Liver (tissue), 9 donors: ENCODE measurements around the gene PKD1. TPM values are rescaled to one million over a fixed set of nuclear protein-coding genes. Genes with fewer than 3 reads are reported as not detected.

Experiments
- DNase-seq: peaks from one replicate; pipeline ENCODE4 v3.0.0-alpha.2; 2017; ENCODE audit warnings: low spot score
- H3K27ac ChIP-seq, 2 donors: one replicate each; pipeline ENCODE4 v1.7.0; 2013; ENCODE audit warnings: inconsistent platforms in 2 of 2, low read length in 2 of 2, control low read depth in 1 of 2, low read depth in 1 of 2, mild to moderate bottlenecking in 1 of 2
- H3K27me3 ChIP-seq, 4 donors: one replicate each; pipeline versions ENCODE4 v1.6.1 to v1.7.0; 2013; ENCODE audit warnings: low read length in 3 of 4, inconsistent platforms in 1 of 4, mild to moderate bottlenecking in 1 of 4, moderate library complexity in 1 of 4; ENCODE audit not compliant: control insufficient read depth in 4 of 4, insufficient read depth in 4 of 4
- H3K36me3 ChIP-seq, 4 donors: one replicate each; pipeline versions ENCODE4 v1.6.1 to v1.7.0; 2013; ENCODE audit warnings: low read length in 3 of 4, mild to moderate bottlenecking in 3 of 4, low read depth in 1 of 4, moderate library complexity in 1 of 4; ENCODE audit not compliant: control insufficient read depth in 4 of 4, insufficient read depth in 3 of 4
- H3K4me1 ChIP-seq, 4 donors: one replicate each; pipeline versions ENCODE4 v1.6.1 to v1.7.0; 2013; ENCODE audit warnings: low read length in 3 of 4, mild to moderate bottlenecking in 3 of 4, moderate library complexity in 1 of 4; ENCODE audit not compliant: control insufficient read depth in 4 of 4, insufficient read depth in 4 of 4
- H3K4me3 ChIP-seq, 3 donors: one replicate each; pipeline versions ENCODE4 v1.6.1 to v1.7.0; 2013; ENCODE audit warnings: low read length in 3 of 3, control low read depth in 1 of 3, low read depth in 1 of 3, mild to moderate bottlenecking in 1 of 3
- H3K9ac ChIP-seq, 2 donors: one replicate each; pipeline ENCODE4 v1.7.0; 2013; ENCODE audit warnings: low read length in 2 of 2, mild to moderate bottlenecking in 2 of 2, moderate library complexity in 2 of 2, control low read depth in 1 of 2, low read depth in 1 of 2
- H3K9me3 ChIP-seq, 4 donors: one replicate each; pipeline versions ENCODE4 v1.6.1 to v1.7.0; 2013; ENCODE audit warnings: low read length in 3 of 4; ENCODE audit not compliant: control insufficient read depth in 4 of 4
- EGR1 ChIP-seq, 2 donors: IDR thresholded peaks; 2 replicates each; pipeline ENCODE4 v1.6.1; 2016 to 2018; ENCODE audit warnings: antibody characterized with exemption in 2 of 2, low read depth in 2 of 2
- FOXA1 ChIP-seq: IDR thresholded peaks from 2 replicates; pipeline ENCODE4 v1.6.1; 2016; ENCODE audit warnings: antibody characterized with exemption
- FOXA2 ChIP-seq: IDR thresholded peaks from 2 replicates; pipeline ENCODE4 v1.6.1; 2016; ENCODE audit warnings: antibody characterized with exemption
- GABPA ChIP-seq, 2 donors: IDR thresholded peaks in 1 of 2; conservative IDR thresholded peaks in 1 of 2; 2 replicates each; pipeline ENCODE4 v1.6.1; 2016; ENCODE audit warnings: antibody characterized with exemption in 2 of 2, mild to moderate bottlenecking in 1 of 2, moderate library complexity in 1 of 2
- HNF4A ChIP-seq, 2 donors: conservative IDR thresholded peaks; 2 replicates each; pipeline ENCODE4 v1.6.1; 2016; ENCODE audit warnings: antibody characterized with exemption in 2 of 2, mild to moderate bottlenecking in 2 of 2
- HNF4G ChIP-seq: IDR thresholded peaks from 2 replicates; pipeline ENCODE4 v1.6.1; 2016; ENCODE audit warnings: antibody characterized with exemption
- JUND ChIP-seq, 2 donors: IDR thresholded peaks; 2 replicates each; pipeline ENCODE4 v1.6.1; 2016; ENCODE audit warnings: antibody characterized with exemption in 2 of 2
- NR2F2 ChIP-seq: IDR thresholded peaks from 2 replicates; pipeline ENCODE4 v1.6.1; 2016; ENCODE audit warnings: antibody characterized with exemption
- RAD21 ChIP-seq, 2 donors: IDR thresholded peaks; 2 replicates each; pipeline ENCODE4 v1.6.1; 2016; ENCODE audit warnings: antibody characterized with exemption in 2 of 2, mild to moderate bottlenecking in 2 of 2
- RXRA ChIP-seq, 2 donors: IDR thresholded peaks; 2 replicates each; pipeline ENCODE4 v1.6.1; 2017 to 2018; ENCODE audit warnings: antibody characterized with exemption in 2 of 2, mild to moderate bottlenecking in 1 of 2
- SP1 ChIP-seq: IDR thresholded peaks from 2 replicates; pipeline ENCODE4 v1.6.1; 2018; ENCODE audit warnings: antibody characterized with exemption, mild to moderate bottlenecking
- TAF1 ChIP-seq: conservative IDR thresholded peaks from 2 replicates; pipeline ENCODE4 v1.6.1; 2016; ENCODE audit warnings: antibody characterized with exemption, mild to moderate bottlenecking
- YY1 ChIP-seq: IDR thresholded peaks from 2 replicates; pipeline ENCODE4 v1.6.1; 2016; ENCODE audit warnings: antibody characterized with exemption, mild to moderate bottlenecking
- WGBS: extraction: QIAGEN DNeasy Blood & Tissue Kit; methylation state at CpG from one replicate; pipeline ENCODE4 v1.1.7; 2013; 5-methylcytosine and 5-hydroxymethylcytosine counted together
- polyA plus RNA-seq, 2 donors: library from polyadenylated mRNA; stranded (reverse) in 1 of 2; unstranded in 1 of 2; fragments of 200-250 nt in 1 of 2; fragments of >200 nt in 1 of 2; fragmentation: Nextera tagmentation in 1 of 2; extraction: Ambion mirVana in 1 of 2; gene quantifications; one replicate each; pipeline versions ENCODE4 v1.2.1 to v1.2.3, GENCODE V29; 2013 to 2015
- total RNA-seq, 2 donors: library from RNA; depleted of rRNA; stranded (reverse); fragments of >200 nt; gene quantifications; one replicate each; pipeline ENCODE4 v1.2.3, GENCODE V29; 2014
- TF ChIP-seq, protein P1 (sequence below): IDR thresholded peaks from 2 replicates; pipeline ENCODE4 v1.6.1; 2016; ENCODE audit warnings: antibody characterized with exemption
- TF ChIP-seq, protein P2 (sequence below): fragments of 150-350 bp; IDR thresholded peaks from 2 replicates; pipeline ENCODE4 v1.5.1; 2017; ENCODE audit warnings: improper control_type of control experiment, low read depth, low read length; ENCODE audit not compliant: missing input control
- TF ChIP-seq, protein P3 (sequence below): IDR thresholded peaks from 2 replicates; pipeline ENCODE4 v1.6.1; 2016; ENCODE audit warnings: antibody characterized with exemption
- TF ChIP-seq, protein P4 (sequence below): IDR thresholded peaks from 2 replicates; pipeline ENCODE4 v1.6.1; 2016; ENCODE audit warnings: antibody characterized with exemption
- TF ChIP-seq, protein P5 (sequence below): IDR thresholded peaks from 2 replicates; pipeline ENCODE4 v1.6.1; 2016; ENCODE audit warnings: antibody characterized with exemption, mild to moderate bottlenecking
- donor health status: healthy.
- donor health status: healthy.
- donor health status: healthy.
- donor health status: healthy.
- donor health status: healthy.

PKD1 gene
- total and polyA plus RNA-seq, 4 donors: 8.0 to 58.4 (median 25.6) TPM

DNA sequence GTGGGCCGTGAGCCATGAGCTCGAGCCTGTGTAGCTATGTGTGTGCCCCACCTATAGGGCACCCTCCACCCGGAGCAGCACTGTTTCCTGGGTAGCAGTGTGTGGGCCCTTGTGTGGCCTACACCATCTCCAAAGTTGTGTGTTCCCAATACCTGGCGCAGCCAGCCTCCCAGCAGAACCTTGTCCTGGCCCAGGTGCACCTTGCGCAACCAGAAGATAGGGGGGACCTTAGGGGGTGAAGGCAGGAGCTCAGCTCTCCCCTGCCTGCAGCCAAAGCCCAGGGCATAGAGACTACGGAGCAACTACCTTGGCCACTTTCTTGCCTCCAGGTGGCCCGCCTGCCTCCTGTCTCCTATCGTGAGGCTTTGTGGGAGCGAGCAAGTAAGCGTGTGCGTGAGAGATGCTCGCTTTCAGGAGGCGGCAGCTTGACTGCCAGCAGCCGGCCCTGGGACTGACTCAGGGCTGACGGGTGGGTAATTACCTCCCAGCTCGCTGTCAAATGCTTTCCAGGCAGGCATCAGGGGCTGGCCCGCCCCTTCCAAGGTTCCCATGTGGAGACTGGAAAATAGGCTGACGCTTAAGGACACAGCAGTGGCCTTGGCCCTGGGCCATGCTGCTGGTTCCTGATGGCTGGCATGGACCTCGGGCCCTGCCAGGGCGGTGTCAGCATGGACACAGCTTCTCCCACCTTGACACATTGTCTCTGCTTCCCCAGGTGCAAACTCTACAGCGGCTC is 38.9 kb upstream of the PKD1 start:
- Histone ChIP-seq H3K27ac (no peak overlapping the region), H3K9me3 (no peaks in the 10 kb centered on the region), H3K4me1 (no peaks in the 10 kb centered on the region), H3K4me3 (no peak overlapping the region), H3K9ac (no peak overlapping the region), H3K27me3 (no peaks in the 10 kb centered on the region), H3K36me3 (peaks cover 12 to 64% (median 33%) of the 10 kb centered on the region in 4 donors)
- WGBS: 93% methylated on average over 21 of the region's 21 CpGs
- TF ChIP-seq, protein P1, sequence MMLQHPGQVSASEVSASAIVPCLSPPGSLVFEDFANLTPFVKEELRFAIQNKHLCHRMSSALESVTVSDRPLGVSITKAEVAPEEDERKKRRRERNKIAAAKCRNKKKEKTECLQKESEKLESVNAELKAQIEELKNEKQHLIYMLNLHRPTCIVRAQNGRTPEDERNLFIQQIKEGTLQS: no peak
- TF ChIP-seq HNF4A (conservative IDR thresholded peaks at IDR 0.05) (no peak), FOXA2 (no peak), SP1 (no peak), HNF4G (no peak), NR2F2 (no peak), JUND (IDR thresholded peaks at IDR 0.05) (no peak), RXRA (IDR thresholded peaks at IDR 0.05) (no peak), YY1 (no peak), TAF1 (no peak), FOXA1 (no peak), GABPA (IDR thresholded peaks at IDR 0.05 in 1 of 2, conservative IDR thresholded peaks at IDR 0.05 in 1 of 2) (no peak), RAD21 (IDR thresholded peaks at IDR 0.05) (no peak), EGR1 (IDR thresholded peaks at IDR 0.05; ENCODE audit: low read depth in 2 of 2) (no peak)
- TF ChIP-seq, protein P2, sequence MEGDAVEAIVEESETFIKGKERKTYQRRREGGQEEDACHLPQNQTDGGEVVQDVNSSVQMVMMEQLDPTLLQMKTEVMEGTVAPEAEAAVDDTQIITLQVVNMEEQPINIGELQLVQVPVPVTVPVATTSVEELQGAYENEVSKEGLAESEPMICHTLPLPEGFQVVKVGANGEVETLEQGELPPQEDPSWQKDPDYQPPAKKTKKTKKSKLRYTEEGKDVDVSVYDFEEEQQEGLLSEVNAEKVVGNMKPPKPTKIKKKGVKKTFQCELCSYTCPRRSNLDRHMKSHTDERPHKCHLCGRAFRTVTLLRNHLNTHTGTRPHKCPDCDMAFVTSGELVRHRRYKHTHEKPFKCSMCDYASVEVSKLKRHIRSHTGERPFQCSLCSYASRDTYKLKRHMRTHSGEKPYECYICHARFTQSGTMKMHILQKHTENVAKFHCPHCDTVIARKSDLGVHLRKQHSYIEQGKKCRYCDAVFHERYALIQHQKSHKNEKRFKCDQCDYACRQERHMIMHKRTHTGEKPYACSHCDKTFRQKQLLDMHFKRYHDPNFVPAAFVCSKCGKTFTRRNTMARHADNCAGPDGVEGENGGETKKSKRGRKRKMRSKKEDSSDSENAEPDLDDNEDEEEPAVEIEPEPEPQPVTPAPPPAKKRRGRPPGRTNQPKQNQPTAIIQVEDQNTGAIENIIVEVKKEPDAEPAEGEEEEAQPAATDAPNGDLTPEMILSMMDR: no peak
- TF ChIP-seq, protein P3, sequence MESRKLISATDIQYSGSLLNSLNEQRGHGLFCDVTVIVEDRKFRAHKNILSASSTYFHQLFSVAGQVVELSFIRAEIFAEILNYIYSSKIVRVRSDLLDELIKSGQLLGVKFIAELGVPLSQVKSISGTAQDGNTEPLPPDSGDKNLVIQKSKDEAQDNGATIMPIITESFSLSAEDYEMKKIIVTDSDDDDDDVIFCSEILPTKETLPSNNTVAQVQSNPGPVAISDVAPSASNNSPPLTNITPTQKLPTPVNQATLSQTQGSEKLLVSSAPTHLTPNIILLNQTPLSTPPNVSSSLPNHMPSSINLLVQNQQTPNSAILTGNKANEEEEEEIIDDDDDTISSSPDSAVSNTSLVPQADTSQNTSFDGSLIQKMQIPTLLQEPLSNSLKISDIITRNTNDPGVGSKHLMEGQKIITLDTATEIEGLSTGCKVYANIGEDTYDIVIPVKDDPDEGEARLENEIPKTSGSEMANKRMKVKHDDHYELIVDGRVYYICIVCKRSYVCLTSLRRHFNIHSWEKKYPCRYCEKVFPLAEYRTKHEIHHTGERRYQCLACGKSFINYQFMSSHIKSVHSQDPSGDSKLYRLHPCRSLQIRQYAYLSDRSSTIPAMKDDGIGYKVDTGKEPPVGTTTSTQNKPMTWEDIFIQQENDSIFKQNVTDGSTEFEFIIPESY: no peak
- TF ChIP-seq, protein P4, sequence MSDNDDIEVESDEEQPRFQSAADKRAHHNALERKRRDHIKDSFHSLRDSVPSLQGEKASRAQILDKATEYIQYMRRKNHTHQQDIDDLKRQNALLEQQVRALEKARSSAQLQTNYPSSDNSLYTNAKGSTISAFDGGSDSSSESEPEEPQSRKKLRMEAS: no peak
- TF ChIP-seq, protein P5, sequence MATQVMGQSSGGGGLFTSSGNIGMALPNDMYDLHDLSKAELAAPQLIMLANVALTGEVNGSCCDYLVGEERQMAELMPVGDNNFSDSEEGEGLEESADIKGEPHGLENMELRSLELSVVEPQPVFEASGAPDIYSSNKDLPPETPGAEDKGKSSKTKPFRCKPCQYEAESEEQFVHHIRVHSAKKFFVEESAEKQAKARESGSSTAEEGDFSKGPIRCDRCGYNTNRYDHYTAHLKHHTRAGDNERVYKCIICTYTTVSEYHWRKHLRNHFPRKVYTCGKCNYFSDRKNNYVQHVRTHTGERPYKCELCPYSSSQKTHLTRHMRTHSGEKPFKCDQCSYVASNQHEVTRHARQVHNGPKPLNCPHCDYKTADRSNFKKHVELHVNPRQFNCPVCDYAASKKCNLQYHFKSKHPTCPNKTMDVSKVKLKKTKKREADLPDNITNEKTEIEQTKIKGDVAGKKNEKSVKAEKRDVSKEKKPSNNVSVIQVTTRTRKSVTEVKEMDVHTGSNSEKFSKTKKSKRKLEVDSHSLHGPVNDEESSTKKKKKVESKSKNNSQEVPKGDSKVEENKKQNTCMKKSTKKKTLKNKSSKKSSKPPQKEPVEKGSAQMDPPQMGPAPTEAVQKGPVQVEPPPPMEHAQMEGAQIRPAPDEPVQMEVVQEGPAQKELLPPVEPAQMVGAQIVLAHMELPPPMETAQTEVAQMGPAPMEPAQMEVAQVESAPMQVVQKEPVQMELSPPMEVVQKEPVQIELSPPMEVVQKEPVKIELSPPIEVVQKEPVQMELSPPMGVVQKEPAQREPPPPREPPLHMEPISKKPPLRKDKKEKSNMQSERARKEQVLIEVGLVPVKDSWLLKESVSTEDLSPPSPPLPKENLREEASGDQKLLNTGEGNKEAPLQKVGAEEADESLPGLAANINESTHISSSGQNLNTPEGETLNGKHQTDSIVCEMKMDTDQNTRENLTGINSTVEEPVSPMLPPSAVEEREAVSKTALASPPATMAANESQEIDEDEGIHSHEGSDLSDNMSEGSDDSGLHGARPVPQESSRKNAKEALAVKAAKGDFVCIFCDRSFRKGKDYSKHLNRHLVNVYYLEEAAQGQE: no peak
- no peak for DNase-seq
